Measurements from ENCODE around the gene COL8A1.

COL8A1 gene

DNA sequence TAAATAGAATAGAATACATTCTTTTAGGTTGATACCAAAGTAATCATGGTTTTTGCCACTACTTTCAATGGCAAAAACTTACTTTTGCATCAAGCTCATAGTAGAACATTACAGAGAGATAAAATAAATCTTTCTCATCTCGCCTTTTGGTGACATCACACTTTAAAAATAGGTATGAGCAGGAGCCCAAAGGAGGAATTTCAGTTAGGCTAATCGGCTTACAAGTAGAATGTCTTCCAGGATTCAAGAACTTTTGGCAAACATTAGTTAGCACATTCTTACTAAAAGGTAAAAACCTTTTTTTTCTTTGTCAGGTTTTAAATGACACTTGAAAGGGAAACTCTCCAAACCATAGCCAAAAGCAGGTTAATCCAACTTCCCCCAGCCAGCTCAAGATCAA is 119.6 kb downstream of the COL8A1 start:
- TF ChIP-seq POU2F2 (IDR thresholded peaks at IDR 0.05; ENCODE audit: low read depth, low read length) (no peak), TAF1 (IDR thresholded peaks at IDR 0.05; ENCODE audit: low read depth, low read length) (no peak), POLR2A (IDR thresholded peaks at IDR 0.05; ENCODE audit: low read depth, low read length) (no peak), POLR2AphosphoS5 (IDR thresholded peaks at IDR 0.05; ENCODE audit: low read depth, low read length) (no peak), PAX5 (IDR thresholded peaks at IDR 0.05; ENCODE audit: insufficient read depth, low read length, severe bottlenecking) (no peak), SPI1 (IDR thresholded peaks at IDR 0.05; ENCODE audit: low read depth, low read length) (no peak)
- FAIRE-seq (no peak), DNase-seq (ENCODE audit: insufficient read length, low spot score) (no peak)

DNA sequence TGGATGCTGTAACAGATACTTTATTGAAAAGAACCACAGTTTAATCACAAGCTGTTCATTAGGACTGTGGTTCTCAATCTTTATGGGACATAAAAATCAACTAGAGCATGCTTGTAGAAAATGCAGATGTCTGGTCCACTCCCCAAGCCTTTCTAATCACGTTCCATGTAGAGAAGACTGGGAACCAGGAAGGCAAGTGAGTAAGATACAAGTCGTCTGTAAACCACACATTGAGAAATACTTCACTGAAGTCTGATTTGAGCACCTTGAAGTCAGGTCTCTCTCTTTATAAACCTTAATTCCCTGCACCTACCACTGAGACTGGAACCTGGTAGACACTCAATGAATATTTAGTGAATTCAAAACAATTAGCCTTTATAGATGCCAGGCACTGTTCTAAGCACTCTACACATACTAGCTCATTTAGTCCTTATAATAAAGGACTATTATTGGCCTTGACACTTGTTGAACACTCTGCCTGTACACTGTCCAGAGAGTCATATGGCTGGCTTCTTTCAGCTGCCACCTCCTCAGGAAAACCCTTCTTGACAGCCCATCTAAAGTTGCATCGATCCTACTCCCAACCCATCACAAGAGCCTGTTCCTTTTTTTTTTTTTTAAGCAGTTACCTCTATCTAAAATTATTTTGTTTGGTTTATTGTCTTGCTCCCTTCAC is 120.2 kb downstream of the COL8A1 start:
- TF ChIP-seq POLR2A (IDR thresholded peaks at IDR 0.05; ENCODE audit: low read depth, low read length) (no peak), POU2F2 (IDR thresholded peaks at IDR 0.05; ENCODE audit: low read depth, low read length) (no peak), PAX5 (IDR thresholded peaks at IDR 0.05; ENCODE audit: insufficient read depth, low read length, severe bottlenecking) (no peak), POLR2AphosphoS5 (IDR thresholded peaks at IDR 0.05; ENCODE audit: low read depth, low read length) (no peak), TAF1 (IDR thresholded peaks at IDR 0.05; ENCODE audit: low read depth, low read length) (no peak), SPI1 (IDR thresholded peaks at IDR 0.05; ENCODE audit: low read depth, low read length) (no peak)
- FAIRE-seq (no peak), DNase-seq (ENCODE audit: insufficient read length, low spot score) (no peak)

DNA sequence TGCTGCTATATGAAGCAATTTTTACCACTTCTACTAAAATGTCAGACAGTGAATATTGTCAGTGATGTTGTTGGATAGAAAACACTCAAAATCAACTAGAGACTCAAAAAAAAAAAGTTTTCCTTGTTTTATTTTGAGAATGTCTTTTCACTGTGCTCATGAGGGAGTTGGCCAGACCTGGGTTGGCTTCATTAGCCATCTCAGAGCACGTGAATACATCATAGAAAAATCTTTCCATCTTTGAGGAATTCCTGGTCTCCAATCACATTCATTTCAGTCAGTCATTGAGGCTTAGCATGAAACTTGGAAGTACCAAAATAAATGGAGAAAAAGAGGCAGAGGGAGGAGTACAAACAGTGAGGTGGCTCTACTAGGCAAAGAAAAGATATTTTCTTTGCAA is 121.6 kb downstream of the COL8A1 start:
- TF ChIP-seq POLR2AphosphoS5 (IDR thresholded peaks at IDR 0.05; ENCODE audit: low read depth, low read length) (no peak), SPI1 (IDR thresholded peaks at IDR 0.05; ENCODE audit: low read depth, low read length) (no peak), POLR2A (IDR thresholded peaks at IDR 0.05; ENCODE audit: low read depth, low read length) (no peak), PAX5 (IDR thresholded peaks at IDR 0.05; ENCODE audit: insufficient read depth, low read length, severe bottlenecking) (no peak), POU2F2 (IDR thresholded peaks at IDR 0.05; ENCODE audit: low read depth, low read length) (no peak), TAF1 (IDR thresholded peaks at IDR 0.05; ENCODE audit: low read depth, low read length) (no peak)
- FAIRE-seq (no peak), DNase-seq (ENCODE audit: insufficient read length, low spot score) (no peak)

DNA sequence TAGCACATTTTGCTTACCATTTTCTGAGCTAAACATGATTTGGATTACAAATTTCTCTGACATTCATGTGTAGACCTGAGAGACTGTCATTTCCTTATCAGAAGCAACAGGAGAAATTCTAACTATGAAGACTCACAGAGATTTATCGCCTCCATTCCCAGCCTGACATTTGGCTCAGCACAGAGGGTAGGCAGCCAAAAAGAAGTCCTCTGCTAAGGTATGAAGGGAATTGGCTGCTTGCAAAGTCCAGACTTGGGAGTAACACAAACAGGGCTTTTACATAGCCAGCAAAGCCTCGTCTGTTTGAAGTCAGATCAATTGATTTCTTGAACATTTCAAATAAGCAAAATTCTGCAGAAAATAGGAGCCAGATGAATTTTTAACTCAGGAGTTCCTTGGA is 122.2 kb downstream of the COL8A1 start:
- DNase-seq (ENCODE audit: insufficient read length, low spot score) (no peak), FAIRE-seq (no peak)
- TF ChIP-seq POU2F2 (IDR thresholded peaks at IDR 0.05; ENCODE audit: low read depth, low read length) (no peak), POLR2AphosphoS5 (IDR thresholded peaks at IDR 0.05; ENCODE audit: low read depth, low read length) (no peak), SPI1 (IDR thresholded peaks at IDR 0.05; ENCODE audit: low read depth, low read length) (no peak), PAX5 (IDR thresholded peaks at IDR 0.05; ENCODE audit: insufficient read depth, low read length, severe bottlenecking) (no peak), POLR2A (IDR thresholded peaks at IDR 0.05; ENCODE audit: low read depth, low read length) (no peak), TAF1 (IDR thresholded peaks at IDR 0.05; ENCODE audit: low read depth, low read length) (no peak)

DNA sequence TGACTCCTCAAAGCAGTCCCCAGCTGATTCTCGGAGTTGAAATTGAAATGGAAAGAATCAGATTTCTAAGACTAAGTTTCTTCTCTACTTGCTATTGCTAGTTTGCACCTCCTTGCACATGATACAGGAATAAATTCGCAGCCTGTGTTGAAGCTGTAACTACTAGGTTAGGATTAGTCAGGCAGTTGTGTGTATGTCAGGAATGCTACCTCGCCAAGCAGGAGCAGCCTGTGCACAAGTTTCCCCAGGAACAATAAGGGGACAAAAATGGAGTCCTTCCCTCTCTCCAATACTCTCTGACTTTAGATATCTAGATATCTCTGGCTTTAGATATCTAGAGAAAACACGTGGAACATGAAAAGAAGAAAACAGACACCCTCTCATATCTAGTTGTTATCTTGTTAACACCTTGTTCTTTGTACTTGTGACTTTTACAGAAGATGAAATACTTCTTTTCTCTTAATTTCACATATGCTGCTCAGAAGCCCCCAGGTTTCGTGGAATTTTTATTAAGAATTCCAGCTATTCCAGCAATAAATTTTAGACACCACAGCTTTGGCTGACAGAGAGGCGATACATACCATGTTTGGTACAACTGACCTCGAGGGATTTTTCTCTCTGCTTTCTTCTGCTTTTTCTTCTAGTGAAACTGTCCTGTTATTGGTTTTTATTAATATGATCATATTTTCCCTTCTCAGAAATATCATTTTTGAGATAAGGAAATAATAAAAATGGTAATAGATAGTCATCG is 123.2 kb downstream of the COL8A1 start:
- no peak for DNase-seq (ENCODE audit: insufficient read length, low spot score)
- FAIRE-seq: no peak
- no peak for TF ChIP-seq POLR2A (IDR thresholded peaks at IDR 0.05; ENCODE audit: low read depth, low read length)
- no peak for TF ChIP-seq POLR2AphosphoS5 (IDR thresholded peaks at IDR 0.05; ENCODE audit: low read depth, low read length)
- no peak for TF ChIP-seq TAF1 (IDR thresholded peaks at IDR 0.05; ENCODE audit: low read depth, low read length)
- no peak for TF ChIP-seq PAX5 (IDR thresholded peaks at IDR 0.05; ENCODE audit: insufficient read depth, low read length, severe bottlenecking)
- no peak for TF ChIP-seq SPI1 (IDR thresholded peaks at IDR 0.05; ENCODE audit: low read depth, low read length)
- TF ChIP-seq POU2F2 (IDR thresholded peaks at IDR 0.05; ENCODE audit: low read depth, low read length): no peak

DNA sequence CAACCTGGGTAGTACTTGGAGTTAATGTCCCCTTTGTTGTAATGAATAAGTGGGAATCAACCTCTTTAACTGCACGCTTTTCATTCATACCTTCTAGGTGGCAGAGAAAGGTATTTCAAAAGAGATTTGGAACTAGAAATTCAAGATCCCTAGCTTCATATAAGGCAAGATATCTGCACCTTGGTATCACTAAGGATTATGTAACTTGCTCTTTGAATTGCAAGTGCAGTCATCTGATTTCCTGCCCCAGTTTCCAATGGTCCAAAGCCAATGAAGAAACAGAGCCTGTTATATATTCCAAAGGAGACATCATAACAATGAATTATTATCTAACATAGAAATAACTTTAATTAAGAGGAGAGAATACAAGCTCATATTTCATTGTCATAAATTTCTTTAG is 124.5 kb downstream of the COL8A1 start:
- no peak for TF ChIP-seq POLR2A (IDR thresholded peaks at IDR 0.05; ENCODE audit: low read depth, low read length)
- no peak for TF ChIP-seq SPI1 (IDR thresholded peaks at IDR 0.05; ENCODE audit: low read depth, low read length)
- no peak for TF ChIP-seq POU2F2 (IDR thresholded peaks at IDR 0.05; ENCODE audit: low read depth, low read length)
- no peak for TF ChIP-seq PAX5 (IDR thresholded peaks at IDR 0.05; ENCODE audit: insufficient read depth, low read length, severe bottlenecking)
- no peak for TF ChIP-seq TAF1 (IDR thresholded peaks at IDR 0.05; ENCODE audit: low read depth, low read length)
- TF ChIP-seq POLR2AphosphoS5 (IDR thresholded peaks at IDR 0.05; ENCODE audit: low read depth, low read length): no peak
- FAIRE-seq (no peak), DNase-seq (ENCODE audit: insufficient read length, low spot score) (no peak)

DNA sequence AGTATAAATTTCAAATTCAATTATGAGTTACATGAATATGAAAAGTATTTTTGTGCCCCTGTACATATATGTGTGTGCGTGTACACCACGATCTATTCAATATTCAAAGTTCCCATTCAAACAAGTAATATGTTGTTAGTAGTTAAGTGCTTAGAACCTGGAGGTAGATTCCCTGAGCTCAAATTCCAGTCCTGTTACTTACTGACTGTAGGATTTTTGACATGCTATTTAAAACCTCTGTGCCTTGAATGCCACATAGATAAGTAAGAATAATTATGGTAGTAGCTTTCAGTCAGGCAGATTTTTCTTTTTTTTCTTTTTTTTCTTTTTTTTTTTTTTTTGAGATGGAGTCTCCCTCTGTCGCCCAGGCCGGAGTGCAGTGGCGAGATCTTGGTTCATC is 126.0 kb downstream of the COL8A1 start:
- FAIRE-seq (no peak), DNase-seq (ENCODE audit: insufficient read length, low spot score) (no peak)
- TF ChIP-seq POLR2A (IDR thresholded peaks at IDR 0.05; ENCODE audit: low read depth, low read length) (no peak), SPI1 (IDR thresholded peaks at IDR 0.05; ENCODE audit: low read depth, low read length) (no peak), TAF1 (IDR thresholded peaks at IDR 0.05; ENCODE audit: low read depth, low read length) (no peak), POU2F2 (IDR thresholded peaks at IDR 0.05; ENCODE audit: low read depth, low read length) (no peak), PAX5 (IDR thresholded peaks at IDR 0.05; ENCODE audit: insufficient read depth, low read length, severe bottlenecking) (no peak), POLR2AphosphoS5 (IDR thresholded peaks at IDR 0.05; ENCODE audit: low read depth, low read length) (no peak)

DNA sequence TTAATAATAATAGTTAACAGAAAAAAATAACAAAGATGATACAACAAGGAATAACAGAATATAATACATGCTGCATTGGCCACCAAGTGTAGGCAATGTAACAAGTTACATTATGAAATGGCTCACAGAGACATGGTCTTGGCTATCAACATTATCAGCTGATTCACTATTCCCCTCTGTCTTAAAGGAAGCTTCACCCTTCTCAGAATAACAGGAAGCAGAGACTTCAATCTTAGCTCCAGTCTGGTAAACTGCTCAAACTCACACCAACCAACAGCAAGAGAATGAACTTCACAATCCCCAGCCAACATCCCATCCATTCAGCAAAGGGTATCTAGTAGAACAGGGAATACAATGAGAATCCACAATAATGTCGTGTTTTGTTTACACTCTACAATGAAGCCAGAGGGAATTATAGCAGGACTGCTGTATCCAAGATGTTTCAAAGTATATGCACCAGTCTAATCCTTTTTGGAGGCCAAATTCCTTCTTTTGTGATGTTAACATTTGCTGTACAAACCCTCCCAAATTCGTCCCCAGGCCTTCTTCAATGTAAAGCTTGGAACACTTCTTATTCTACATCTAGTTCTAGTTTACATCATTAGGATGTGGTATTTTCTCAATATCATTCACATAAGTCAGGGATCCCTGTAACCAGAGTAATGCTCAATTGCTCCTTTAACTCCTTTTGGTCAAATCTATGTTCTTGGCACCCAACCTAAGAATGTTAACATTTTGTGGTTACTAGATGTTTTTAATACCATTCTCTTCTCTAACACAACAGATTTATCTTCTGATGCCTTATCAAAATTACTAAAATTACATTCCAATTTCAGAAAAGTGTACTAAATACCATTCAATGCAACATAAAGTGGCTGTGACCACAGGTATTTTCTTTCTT is 126.9 kb downstream of the COL8A1 start:
- DNase-seq (ENCODE audit: insufficient read length, low spot score): no peak
- no peak for FAIRE-seq
- no peak for TF ChIP-seq PAX5 (IDR thresholded peaks at IDR 0.05; ENCODE audit: insufficient read depth, low read length, severe bottlenecking)
- no peak for TF ChIP-seq POU2F2 (IDR thresholded peaks at IDR 0.05; ENCODE audit: low read depth, low read length)
- TF ChIP-seq POLR2AphosphoS5 (IDR thresholded peaks at IDR 0.05; ENCODE audit: low read depth, low read length): no peak
- TF ChIP-seq SPI1 (IDR thresholded peaks at IDR 0.05; ENCODE audit: low read depth, low read length): no peak
- TF ChIP-seq TAF1 (IDR thresholded peaks at IDR 0.05; ENCODE audit: low read depth, low read length): no peak
- no peak for TF ChIP-seq POLR2A (IDR thresholded peaks at IDR 0.05; ENCODE audit: low read depth, low read length)
